Activated CD8-positive, alpha-beta memory T cell treated with anti-CD3 and anti-CD28 coated beads for 1 hour (primary cell): Measurements from ENCODE around the gene MEGF11.

ENCODE experiments used
- DNase-seq, 2 donors: peaks; one replicate each; pipeline ENCODE4 v3.0.0-alpha.2; 2020; ENCODE audit warnings: low read depth in 1 of 2; ENCODE audit errors: extremely low read depth in 1 of 2

The MEGF11 gene

GRCh38 chr15:65926899-65927298 lies 326.7 kb downstream of the MEGF11 start:
- DNase-seq = no peak

- no peak for DNase-seq
Measured at GRCh38 chr15:65926459-65926858, 327.1 kb downstream of the MEGF11 start.

GRCh38 chr15:65925338-65925737 lies 328.2 kb downstream of the MEGF11 start:
- DNase-seq = no peak

GRCh38 chr15:65924004-65924403 lies 329.5 kb downstream of the MEGF11 start:
- no peak for DNase-seq

GRCh38 chr15:65923264-65923663 lies 330.3 kb downstream of the MEGF11 start:
- no peak for DNase-seq

- no peak for DNase-seq
Measured at GRCh38 chr15:65922621-65923020, 330.9 kb downstream of the MEGF11 start.

GRCh38 chr15:65921780-65922179 lies 331.8 kb downstream of the MEGF11 start:
- DNase-seq = no peak

GRCh38 chr15:65920825-65921309 lies 332.7 kb downstream of the MEGF11 start:
- DNase-seq = no peak

GRCh38 chr15:65920121-65920520 lies 333.4 kb downstream of the MEGF11 start:
- no peak for DNase-seq

GRCh38 chr15:65919353-65919752 lies 334.2 kb downstream of the MEGF11 start:
- no peak for DNase-seq

GRCh38 chr15:65918945-65919344 lies 334.6 kb downstream of the MEGF11 start:
- no peak for DNase-seq

- DNase-seq = no peak
Measured at GRCh38 chr15:65918357-65918920, 335.1 kb downstream of the MEGF11 start.

- DNase-seq = no peak
Measured at GRCh38 chr15:65917936-65918335, 335.6 kb downstream of the MEGF11 start.

- no peak for DNase-seq
Measured at GRCh38 chr15:65917407-65917756, 336.2 kb downstream of the MEGF11 start.

GRCh38 chr15:65916664-65917406 lies 336.7 kb downstream of the MEGF11 start:
- no peak for DNase-seq

GRCh38 chr15:65916041-65916663 lies 337.4 kb downstream of the MEGF11 start:
- DNase-seq = no peak

- no peak for DNase-seq
Measured at GRCh38 chr15:65914981-65915925, 338.3 kb downstream of the MEGF11 start.

GRCh38 chr15:65914386-65914785 lies 339.2 kb downstream of the MEGF11 start:
- no peak for DNase-seq

GRCh38 chr15:65913631-65914199 lies 339.8 kb downstream of the MEGF11 start:
- DNase-seq = no peak

- DNase-seq = no peak
Measured at GRCh38 chr15:65912235-65912634, 341.3 kb downstream of the MEGF11 start.

GRCh38 chr15:65910341-65910740 lies 343.2 kb downstream of the MEGF11 start:
- DNase-seq = no peak
